H1 (cell line): Measurements from ENCODE around the gene EIF5A2. TPM values are rescaled to one million over a fixed set of nuclear protein-coding genes. Genes with fewer than 3 reads are reported as not detected.
A peak's percentile ranks its signal among the peaks of the same experiment; 100 is the strongest.

Experiments used
- CTCF ChIA-PET: fragments of 300-600 bp; sonication (Branson Sonifier 250); formaldehyde crosslinking; loops from one replicate; lab custom pipeline; 2021; ENCODE audit not compliant: partially characterized antibody; lab: Charles Lee
- POLR2A ChIA-PET: fragments of 300-600 bp; sonication (Branson Sonifier 250); formaldehyde crosslinking; loops from one replicate; lab custom pipeline; 2021; ENCODE audit warnings: inconsistent platforms; ENCODE audit not compliant: partially characterized antibody; lab: Charles Lee
- DNase-seq, 2 experiments: peaks; one replicate each; pipeline versions ENCODE4 v3.0.0 to v3.0.0-alpha.2; 2010 to 2022; ENCODE audit warnings: low spot score in 2 of 2, low read depth in 1 of 2, mixed read lengths in 1 of 2
- FAIRE-seq: peaks from 2 replicates; lab custom pipeline; 2011; peaks lifted over from hg19 to GRCh38; lab: Jason Lieb, UNC
- H2AFZ ChIP-seq: 2 replicates; pipeline ENCODE4 v1.8.1; 2012; ENCODE audit warnings: low read length, inconsistent platforms
- H2AK5ac ChIP-seq: 2 replicates; pipeline ENCODE4 v1.6.1; 2013; ENCODE audit warnings: low read depth, low read length
- H2BK120ac ChIP-seq: replicated peaks from 2 replicates; pipeline ENCODE3; 2013; ENCODE audit warnings: low read depth, low read length, inconsistent platforms
- H2BK12ac ChIP-seq: 2 replicates; pipeline ENCODE4 v1.6.1; 2013; ENCODE audit warnings: low read depth, low read length
- H2BK15ac ChIP-seq: 2 replicates; pipeline ENCODE4 v1.6.1; 2013; ENCODE audit warnings: low read length
- H2BK20ac ChIP-seq: 2 replicates; pipeline ENCODE4 v1.6.1; 2013; ENCODE audit warnings: low read length
- H2BK5ac ChIP-seq: 2 replicates; pipeline ENCODE4 v1.6.1; 2013; ENCODE audit warnings: low read depth, low read length
- H3K14ac ChIP-seq: 2 replicates; pipeline ENCODE4 v1.6.1; 2013; ENCODE audit warnings: inconsistent platforms; ENCODE audit not compliant: insufficient read length
- H3K18ac ChIP-seq: 2 replicates; pipeline ENCODE4 v1.6.1; 2013; ENCODE audit warnings: low read length; ENCODE audit errors: extremely low read depth
- H3K23ac ChIP-seq: 2 replicates; pipeline ENCODE4 v1.6.1; 2013; ENCODE audit warnings: inconsistent platforms; ENCODE audit not compliant: insufficient read length
- H3K23me2 ChIP-seq: 2 replicates; pipeline ENCODE4 v1.6.1; 2013; ENCODE audit warnings: low read depth, low read length
- H3K27ac ChIP-seq: 2 replicates; pipeline ENCODE4 v1.6.1; 2011; ENCODE audit warnings: low read depth, low read length, inconsistent platforms
- H3K27me3 ChIP-seq, 4 experiments: replicated peaks in 1 of 4; 1 replicate in 1 of 4; 2 replicates in 3 of 4; pipeline versions ENCODE4 v1.6.1 to v1.8.1; 2011 to 2013; ENCODE audit warnings: low read length in 3 of 4, mild to moderate bottlenecking in 3 of 4, inconsistent platforms in 2 of 4, mixed read lengths in 2 of 4, moderate library complexity in 1 of 4; ENCODE audit not compliant: control insufficient read depth in 3 of 4, insufficient read depth in 3 of 4; ENCODE audit errors: extremely low read depth in 1 of 4
- H3K36me3 ChIP-seq, 4 experiments: 2 replicates each; pipeline versions ENCODE4 v1.6.1 to v1.8.1; 2011 to 2013; ENCODE audit warnings: mild to moderate bottlenecking in 4 of 4, low read length in 3 of 4, moderate library complexity in 2 of 4, control low read depth in 1 of 4, inconsistent platforms in 1 of 4; ENCODE audit not compliant: insufficient read depth in 4 of 4, control insufficient read depth in 2 of 4
- H3K4ac ChIP-seq: replicated peaks from 2 replicates; pipeline ENCODE3; 2013; ENCODE audit warnings: low read length, low read depth, mixed read lengths, inconsistent platforms; ENCODE audit not compliant: insufficient read length
- H3K4me1 ChIP-seq, 4 experiments: replicated peaks in 1 of 4; 1 replicate in 1 of 4; 2 replicates in 3 of 4; pipeline versions ENCODE4 v1.6.1 to v1.8.1; 2011 to 2013; ENCODE audit warnings: low read length in 3 of 4, inconsistent platforms in 2 of 4, mixed read lengths in 1 of 4; ENCODE audit not compliant: insufficient read depth in 4 of 4, control insufficient read depth in 3 of 4
- H3K4me2 ChIP-seq, 2 experiments: 2 replicates each; pipeline versions ENCODE4 v1.6.1 to v1.8.1; 2011 to 2013; ENCODE audit warnings: low read depth in 2 of 2, low read length in 2 of 2, control low read depth in 1 of 2, inconsistent platforms in 1 of 2, mild to moderate bottlenecking in 1 of 2; ENCODE audit not compliant: insufficient read depth in 1 of 2
- H3K4me3 ChIP-seq, 4 experiments: fragments of 200-600, 300-600 bp in 1 of 4; sonication (generic), shearing (Covaris generic), sonication (Bioruptor Twin) in 1 of 4; 2 replicates each; pipeline versions ENCODE4 v1.5.1 to v1.8.1; 2011 to 2016; ENCODE audit warnings: low read length in 4 of 4, low read depth in 3 of 4, control low read depth in 2 of 4, inconsistent platforms in 2 of 4, mild to moderate bottlenecking in 2 of 4, mixed read lengths in 1 of 4, moderate library complexity in 1 of 4; ENCODE audit not compliant: insufficient read depth in 2 of 4; ENCODE audit errors: extremely low read depth in 1 of 4
- H3K56ac ChIP-seq: replicated peaks from 2 replicates; pipeline ENCODE3; 2013; ENCODE audit warnings: low read depth, mild to moderate bottlenecking, mixed read lengths, low read length, inconsistent platforms; ENCODE audit not compliant: insufficient read length
- H3K79me1 ChIP-seq: 2 replicates; pipeline ENCODE4 v1.6.1; 2013; ENCODE audit warnings: low read depth, low read length, control low read depth
- H3K79me2 ChIP-seq, 2 experiments: 2 replicates each; pipeline versions ENCODE4 v1.6.1 to v1.8.1; 2012 to 2013; ENCODE audit warnings: low read length in 2 of 2, mild to moderate bottlenecking in 2 of 2, inconsistent platforms in 1 of 2; ENCODE audit not compliant: insufficient read depth in 2 of 2, control insufficient read depth in 1 of 2
- H3K9ac ChIP-seq, 4 experiments: replicated peaks in 1 of 4; 1 replicate in 1 of 4; 2 replicates in 3 of 4; pipeline versions ENCODE4 v1.6.1 to v1.8.1; 2011 to 2013; ENCODE audit warnings: low read depth in 3 of 4, low read length in 3 of 4, control low read depth in 2 of 4, mild to moderate bottlenecking in 2 of 4, moderate library complexity in 2 of 4, inconsistent platforms in 1 of 4; ENCODE audit errors: extremely low read depth in 1 of 4
- H3K9me3 ChIP-seq, 2 experiments: 2 replicates each; pipeline versions ENCODE4 v1.6.1 to v1.8.1; 2012 to 2013; ENCODE audit warnings: mild to moderate bottlenecking in 2 of 2, moderate library complexity in 2 of 2, control low read depth in 1 of 2, inconsistent platforms in 1 of 2, low read depth in 1 of 2, low read length in 1 of 2, mixed read lengths in 1 of 2; ENCODE audit not compliant: insufficient read depth in 2 of 2
- H4K20me1 ChIP-seq, 2 experiments: replicated peaks in 1 of 2; 2 replicates each; pipeline versions ENCODE3 to v1.8.1; 2011 to 2013; ENCODE audit warnings: inconsistent platforms in 2 of 2, low read length in 2 of 2, mild to moderate bottlenecking in 1 of 2; ENCODE audit not compliant: insufficient read depth in 2 of 2, control insufficient read depth in 1 of 2
- H4K5ac ChIP-seq: 2 replicates; pipeline ENCODE4 v1.6.1; 2013; ENCODE audit warnings: low read length, low read depth, mixed read lengths, inconsistent platforms; ENCODE audit not compliant: insufficient read length
- H4K8ac ChIP-seq: 2 replicates; pipeline ENCODE4 v1.8.0; 2013; ENCODE audit warnings: mild to moderate bottlenecking, moderate library complexity, low read length, inconsistent platforms; ENCODE audit not compliant: insufficient read depth; ENCODE audit errors: extremely low read depth
- H4K91ac ChIP-seq: replicated peaks from 2 replicates; pipeline ENCODE3; 2013; ENCODE audit warnings: low read length, mixed read lengths, inconsistent platforms; ENCODE audit not compliant: insufficient read length
- EZH2 ChIP-seq: fragments of 200-600 bp; sonication (generic); IDR thresholded peaks from 2 replicates; pipeline ENCODE4 v1.7.1; 2012; ENCODE audit warnings: low read depth, mild to moderate bottlenecking, moderate library complexity, low read length, inconsistent platforms; ENCODE audit not compliant: severe bottlenecking
- FOSL1 ChIP-seq: IDR thresholded peaks from 2 replicates; pipeline ENCODE4 v1.6.1; 2011; ENCODE audit warnings: mild to moderate bottlenecking, low read depth, low read length, moderate library complexity; ENCODE audit not compliant: insufficient read depth
- SUZ12 ChIP-seq: fragments of 200-600 bp; sonication (generic); IDR thresholded peaks from 2 replicates; pipeline ENCODE4 v1.6.1; 2012; ENCODE audit warnings: mild to moderate bottlenecking, inconsistent platforms, low read length, moderate library complexity, mixed read lengths
- WGBS, 2 experiments: shearing (Covaris generic) in 1 of 2; methylation state at CpG; one replicate each; pipeline versions ENCODE4 v1.1.6 to v1.1.7; 2013 to 2015; ENCODE audit warnings: low lambda C conversion rate in 2 of 2, mixed read lengths in 2 of 2, inconsistent platforms in 1 of 2, low coverage in 1 of 2, missing lambda C conversion rate in 1 of 2; ENCODE audit not compliant: insufficient replicate concordance in 2 of 2, insufficient coverage in 1 of 2, insufficient read length in 1 of 2; ENCODE audit errors: extremely low coverage in 1 of 2, missing lambda C conversion rate in 1 of 2; 5-methylcytosine and 5-hydroxymethylcytosine counted together
- polyA plus RNA-seq, 7 experiments: library from polyadenylated mRNA; depleted of rRNA in 3 of 7; stranded (reverse) in 5 of 7; unstranded in 2 of 7; fragments of >200 nt in 5 of 7; fragments of 200-250 nt in 2 of 7; gene quantifications; 1 replicate in 5 of 7; 2 replicates in 1 of 7; 4 replicates in 1 of 7; pipeline versions ENCODE4 v1.2.1 to v1.2.3, GENCODE V29; 2011 to 2013; ENCODE audit warnings: missing spikeins in 2 of 7, mixed read lengths in 2 of 7
- total RNA-seq: library from RNA; stranded (reverse); fragmentation: NEBNext Ultra II Directional; extraction: Animal tissue kit (Norgen Biotek cat#: 25700); gene quantifications from 2 replicates; pipeline ENCODE4 v1.2.1, GENCODE V29; 2021

Gene EIF5A2
- total and polyA plus RNA-seq, 2 of the 8 experiments (the other 6 are each of a cell fraction or from before 2014, with no cell fraction given), result 1.5 to 15.0 TPM

DNA sequence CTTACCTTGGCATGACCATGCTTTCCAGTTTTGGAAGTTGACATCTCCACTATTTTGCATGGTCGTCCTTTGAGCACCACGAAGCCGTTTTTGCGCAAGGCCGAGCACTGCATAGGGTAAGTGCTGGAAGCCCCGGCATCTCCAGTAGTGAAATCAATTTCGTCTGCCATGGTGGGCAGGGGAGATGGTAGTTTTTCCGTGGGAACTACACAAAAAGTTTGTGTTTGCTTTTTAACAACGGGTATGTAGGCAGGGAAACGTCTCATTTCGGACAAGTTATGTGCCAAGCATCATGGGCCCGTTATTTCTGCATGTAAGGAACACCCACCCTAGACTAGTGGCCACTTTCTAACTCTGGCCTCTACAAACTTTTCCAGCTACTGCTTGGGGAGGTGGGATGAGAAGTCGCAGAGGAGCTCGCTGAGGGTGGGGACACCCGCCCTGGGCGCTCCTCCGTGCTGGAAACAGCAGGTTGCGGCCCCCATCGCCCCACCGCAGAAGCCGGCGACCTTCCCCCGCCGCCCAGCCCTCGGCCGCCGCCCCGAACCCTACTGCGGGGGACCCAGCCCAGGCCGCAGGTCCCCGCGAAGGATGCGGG is 701 bp downstream of the EIF5A2 start:
- H4K20me1 ChIP-seq, result peaks cover 0 to 5% of the 10 kb centered on the region in 2 experiments
- H2BK15ac ChIP-seq, result no peak overlapping the region
- DNase-seq, result peak in 1 of 2 experiments; percentile 51
- no peak overlapping the region for H2AK5ac ChIP-seq
- no peak overlapping the region for H3K4ac ChIP-seq
- H3K79me2 ChIP-seq, result no peaks in the 10 kb centered on the region
- peaks cover 15 to 16% of the 10 kb centered on the region in 2 experiments for H3K9me3 ChIP-seq
- no peak overlapping the region for H4K8ac ChIP-seq
- H2BK12ac ChIP-seq, result no peak overlapping the region
- peaks cover 0 to 17% (median 12%) of the 10 kb centered on the region in 4 experiments; a peak in 6 of 7 replicates for H3K27me3 ChIP-seq
- H2BK20ac ChIP-seq, result no peak overlapping the region
- no peak overlapping the region for H3K23ac ChIP-seq
- H3K4me3 ChIP-seq, result peak overlapping the region; percentile 63 to 80 (median 70)
- peaks cover 7% of the 10 kb centered on the region for H3K23me2 ChIP-seq
- FAIRE-seq, result no peak
- no peak overlapping the region for H4K5ac ChIP-seq
- no peak overlapping the region for H3K56ac ChIP-seq
- H2BK5ac ChIP-seq, result no peak overlapping the region
- peak overlapping the region; percentile 95 to 96 for H3K4me2 ChIP-seq
- H2BK120ac ChIP-seq, result no peak overlapping the region
- H3K27ac ChIP-seq, result no peak overlapping the region
- no peaks in the 10 kb centered on the region; the same call in 1 of the 2 replicates for H3K79me1 ChIP-seq
- H3K14ac ChIP-seq, result no peak overlapping the region
- H3K9ac ChIP-seq, result peak overlapping the region in 3 of 4 experiments; percentile 35 to 47 (median 44); a peak in 4 of 7 replicates
- ChIA-PET POLR2A (interaction anchor here (0.9 to 2.3 kb wide), 7 partner anchors 15 to 95 kb away, joined by 3 to 15 read pairs (median 4); partner anchors contain the start of gene RPL22L1), CTCF (interaction anchor here (1.2 kb wide), 1 partner anchor 37 kb away, joined by 3 read pairs; no protein-coding TSS in a partner anchor)
- H3K36me3 ChIP-seq, result no peaks in the 10 kb centered on the region
- no peak overlapping the region for H3K18ac ChIP-seq
- peak overlapping the region; percentile 24; the same call in 1 of the 2 replicates for H2AFZ ChIP-seq
- WGBS, 2 experiments, result 16% methylated on average over 32 of the region's 33 CpGs; no CpG with 5 or more reads in 1 of the 2 experiments
- TF ChIP-seq FOSL1, result no peak
- TF ChIP-seq SUZ12, result peak; percentile 48; the same call in 1 of the 2 replicates
- peak; percentile 22 for TF ChIP-seq EZH2
- TF ChIP-seq, all 59 proteins: peak for 2
- H3K4me1 ChIP-seq, result peaks cover 0 to 5% (median 2%) of the 10 kb centered on the region in 4 experiments; a peak in 3 of 7 replicates
- no peak overlapping the region for H4K91ac ChIP-seq
